Breast epithelium (tissue), 3 donors: ENCODE results near the gene NR1I2.

Experiments used
- POLR2A ChIP-seq: fragments of 450-650 bp; IDR thresholded peaks from one replicate; pipeline ENCODE4 v1.6.1; 2016; ENCODE audit warnings: antibody characterized with exemption, mild to moderate bottlenecking, moderate library complexity
- POLR2AphosphoS5 ChIP-seq, 3 donors: sonication (generic); formaldehyde crosslinking; IDR thresholded peaks; one replicate each; pipeline ENCODE4 v1.6.1; 2017; ENCODE audit warnings: antibody characterized with exemption in 3 of 3
- TF ChIP-seq, protein P1 (sequence below), 3 donors: fragments of 450-650 bp; IDR thresholded peaks; one replicate each; pipeline ENCODE4 v1.5.1; 2016 to 2017; ENCODE audit warnings: antibody characterized with exemption in 3 of 3, mild to moderate bottlenecking in 3 of 3, moderate library complexity in 3 of 3

DNA sequence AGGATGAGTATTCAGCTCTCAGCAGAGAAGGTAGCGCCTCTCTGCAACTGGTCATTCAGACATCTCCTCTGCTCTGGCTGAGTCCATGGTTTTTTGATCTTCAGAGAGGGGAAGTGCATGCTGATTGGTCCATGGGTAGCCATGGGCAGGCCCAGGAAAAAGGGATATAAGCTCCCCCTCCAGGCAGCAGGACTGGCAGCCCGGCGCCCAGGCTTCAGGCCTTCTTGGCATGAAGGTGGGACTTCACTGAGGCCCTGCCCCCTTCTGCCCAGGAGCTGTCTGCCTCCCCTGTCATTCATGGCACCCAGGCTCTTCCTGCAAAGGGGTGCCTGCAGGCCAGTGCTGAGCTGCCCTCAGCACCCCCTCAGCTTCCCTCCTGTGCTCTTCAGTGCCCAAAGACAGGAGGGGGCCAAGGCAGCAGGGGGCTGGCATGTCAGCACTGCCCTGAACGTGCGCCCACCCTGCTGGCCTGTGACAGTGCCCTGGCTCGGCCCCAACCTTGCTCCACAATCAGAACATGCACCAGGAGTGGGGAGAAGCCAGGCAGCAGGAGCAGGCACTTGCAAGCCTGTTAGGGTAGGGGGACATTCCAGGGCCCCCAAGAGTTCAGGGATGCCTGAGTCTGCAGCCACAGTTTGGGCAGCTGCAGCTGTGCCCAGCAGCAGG lies 13.8 kb upstream of the NR1I2 start:
- TF ChIP-seq, protein P1, sequence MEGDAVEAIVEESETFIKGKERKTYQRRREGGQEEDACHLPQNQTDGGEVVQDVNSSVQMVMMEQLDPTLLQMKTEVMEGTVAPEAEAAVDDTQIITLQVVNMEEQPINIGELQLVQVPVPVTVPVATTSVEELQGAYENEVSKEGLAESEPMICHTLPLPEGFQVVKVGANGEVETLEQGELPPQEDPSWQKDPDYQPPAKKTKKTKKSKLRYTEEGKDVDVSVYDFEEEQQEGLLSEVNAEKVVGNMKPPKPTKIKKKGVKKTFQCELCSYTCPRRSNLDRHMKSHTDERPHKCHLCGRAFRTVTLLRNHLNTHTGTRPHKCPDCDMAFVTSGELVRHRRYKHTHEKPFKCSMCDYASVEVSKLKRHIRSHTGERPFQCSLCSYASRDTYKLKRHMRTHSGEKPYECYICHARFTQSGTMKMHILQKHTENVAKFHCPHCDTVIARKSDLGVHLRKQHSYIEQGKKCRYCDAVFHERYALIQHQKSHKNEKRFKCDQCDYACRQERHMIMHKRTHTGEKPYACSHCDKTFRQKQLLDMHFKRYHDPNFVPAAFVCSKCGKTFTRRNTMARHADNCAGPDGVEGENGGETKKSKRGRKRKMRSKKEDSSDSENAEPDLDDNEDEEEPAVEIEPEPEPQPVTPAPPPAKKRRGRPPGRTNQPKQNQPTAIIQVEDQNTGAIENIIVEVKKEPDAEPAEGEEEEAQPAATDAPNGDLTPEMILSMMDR (IDR thresholded peaks at IDR 0.05): no peak
- TF ChIP-seq POLR2A (no peak), POLR2AphosphoS5 (IDR thresholded peaks at IDR 0.05) (no peak)
